Spleen (tissue), 7 donors: Measurements from ENCODE around the gene GNG4.

Experiments used
- POLR2A ChIP-seq, 3 donors: fragments of 450-650 bp; IDR thresholded peaks; one replicate each; pipeline ENCODE4 v1.5.1; 2017; ENCODE audit warnings: antibody characterized with exemption in 3 of 3, mild to moderate bottlenecking in 1 of 3
- POLR2AphosphoS5 ChIP-seq, 3 donors: sonication (generic); formaldehyde crosslinking; IDR thresholded peaks; one replicate each; pipeline ENCODE4 v1.5.1; 2017; ENCODE audit warnings: antibody characterized with exemption in 3 of 3
- TF ChIP-seq, protein P1 (sequence below), 11 experiments: fragments of 200-600 bp in 7 of 11; fragments of 450-650 bp in 4 of 11; sonication (generic) in 4 of 11; IDR thresholded peaks in 8 of 11; conservative IDR thresholded peaks in 3 of 11; 1 replicate in 7 of 11; 2 replicates in 4 of 11; pipeline versions ENCODE4 v1.4.0 to v1.8.0; 2016 to 2021; ENCODE audit warnings: antibody characterized with exemption in 11 of 11, inconsistent platforms in 4 of 11, mild to moderate bottlenecking in 1 of 11
- donor health status: DM: no; HTN: no; CAD: no; lungs with moderate emphysema.
- donor health status: DM: no; HTN: no; CAD: no.
- donor health status: DM: no; HTN: no; CAD: no.

DNA sequence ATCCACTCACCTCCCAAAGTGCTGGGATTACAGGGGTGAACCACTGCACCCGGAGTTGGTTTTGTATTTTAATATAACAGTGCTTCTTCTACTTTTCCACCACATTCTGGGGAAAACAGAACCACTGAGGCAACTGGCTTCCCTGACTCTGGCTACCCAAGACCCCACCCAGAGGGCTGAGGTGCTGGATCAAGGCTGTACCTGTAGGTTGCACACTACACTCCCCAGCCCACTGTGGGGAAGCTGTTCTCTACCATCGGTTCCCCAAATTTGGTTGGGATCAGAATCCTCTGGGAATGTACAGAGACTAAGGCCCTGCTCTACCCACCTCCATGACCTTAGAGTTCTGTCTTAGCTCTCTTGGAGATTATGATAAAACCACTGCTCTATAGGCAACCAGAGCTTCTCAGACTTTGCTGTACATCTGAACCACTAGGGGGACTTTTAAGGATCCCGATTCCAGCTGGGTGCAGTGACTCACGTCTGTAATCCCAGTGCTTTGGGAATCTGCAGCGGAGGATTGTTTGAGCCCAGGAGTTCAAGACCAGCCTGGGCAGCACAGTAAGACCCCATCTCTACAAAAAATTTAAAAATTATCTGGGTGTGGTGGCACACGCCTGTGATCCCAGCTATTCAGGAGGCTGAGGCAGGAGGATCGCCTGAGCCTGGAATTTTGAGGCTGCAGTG, 51.6 kb downstream of the GNG4 start:
- TF ChIP-seq, protein P1, sequence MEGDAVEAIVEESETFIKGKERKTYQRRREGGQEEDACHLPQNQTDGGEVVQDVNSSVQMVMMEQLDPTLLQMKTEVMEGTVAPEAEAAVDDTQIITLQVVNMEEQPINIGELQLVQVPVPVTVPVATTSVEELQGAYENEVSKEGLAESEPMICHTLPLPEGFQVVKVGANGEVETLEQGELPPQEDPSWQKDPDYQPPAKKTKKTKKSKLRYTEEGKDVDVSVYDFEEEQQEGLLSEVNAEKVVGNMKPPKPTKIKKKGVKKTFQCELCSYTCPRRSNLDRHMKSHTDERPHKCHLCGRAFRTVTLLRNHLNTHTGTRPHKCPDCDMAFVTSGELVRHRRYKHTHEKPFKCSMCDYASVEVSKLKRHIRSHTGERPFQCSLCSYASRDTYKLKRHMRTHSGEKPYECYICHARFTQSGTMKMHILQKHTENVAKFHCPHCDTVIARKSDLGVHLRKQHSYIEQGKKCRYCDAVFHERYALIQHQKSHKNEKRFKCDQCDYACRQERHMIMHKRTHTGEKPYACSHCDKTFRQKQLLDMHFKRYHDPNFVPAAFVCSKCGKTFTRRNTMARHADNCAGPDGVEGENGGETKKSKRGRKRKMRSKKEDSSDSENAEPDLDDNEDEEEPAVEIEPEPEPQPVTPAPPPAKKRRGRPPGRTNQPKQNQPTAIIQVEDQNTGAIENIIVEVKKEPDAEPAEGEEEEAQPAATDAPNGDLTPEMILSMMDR (IDR thresholded peaks at IDR 0.05 in 8 of 11, conservative IDR thresholded peaks at IDR 0.05 in 3 of 11) = peak in 2 of 11 experiments; percentile 28 to 35
- TF ChIP-seq POLR2A (IDR thresholded peaks at IDR 0.05) (no peak), POLR2AphosphoS5 (IDR thresholded peaks at IDR 0.05) (no peak)
